H1 (cell line): Measurements from ENCODE around the gene AP3D1. TPM values are rescaled to one million over a fixed set of nuclear protein-coding genes. Genes with fewer than 3 reads are reported as not detected.

Source experiments
- CHD1 ChIP-seq: IDR thresholded peaks from 2 replicates; pipeline ENCODE4 v1.6.1; 2012; ENCODE audit warnings: low read depth, low read length, improper control_type of control experiment
- NRF1 ChIP-seq: IDR thresholded peaks from 2 replicates; pipeline ENCODE4 v1.6.1; 2011; ENCODE audit warnings: mild to moderate bottlenecking, low read depth, low read length, improper control_type of control experiment
- RNF2 ChIP-seq: fragments of 200-900, 300-1000 bp; sonication (generic); IDR thresholded peaks from 2 replicates; pipeline ENCODE4 v1.7.1; 2016; ENCODE audit warnings: borderline replicate concordance, low read depth, mild to moderate bottlenecking, antibody characterized with exemption, low read length; ENCODE audit not compliant: poor library complexity, severe bottlenecking; ENCODE audit errors: missing control alignments
- SRF ChIP-seq: IDR thresholded peaks from 2 replicates; pipeline ENCODE4 v1.6.1; 2011; ENCODE audit warnings: mild to moderate bottlenecking, low read depth, low read length, moderate library complexity
- polyA plus RNA-seq, 7 experiments: library from polyadenylated mRNA; depleted of rRNA in 3 of 7; stranded (reverse) in 5 of 7; unstranded in 2 of 7; fragments of >200 nt in 5 of 7; fragments of 200-250 nt in 2 of 7; gene quantifications; 1 replicate in 5 of 7; 2 replicates in 1 of 7; 4 replicates in 1 of 7; pipeline versions ENCODE4 v1.2.1 to v1.2.3, GENCODE V29; 2011 to 2013; ENCODE audit warnings: missing spikeins in 2 of 7, mixed read lengths in 2 of 7
- total RNA-seq: library from RNA; stranded (reverse); fragmentation: NEBNext Ultra II Directional; extraction: Animal tissue kit (Norgen Biotek cat#: 25700); gene quantifications from 2 replicates; pipeline ENCODE4 v1.2.1, GENCODE V29; 2021

Gene AP3D1
- total and polyA plus RNA-seq, 2 of the 8 experiments (the other 6 are each of a cell fraction or from before 2014, with no cell fraction given): 161 to 174 TPM

DNA sequence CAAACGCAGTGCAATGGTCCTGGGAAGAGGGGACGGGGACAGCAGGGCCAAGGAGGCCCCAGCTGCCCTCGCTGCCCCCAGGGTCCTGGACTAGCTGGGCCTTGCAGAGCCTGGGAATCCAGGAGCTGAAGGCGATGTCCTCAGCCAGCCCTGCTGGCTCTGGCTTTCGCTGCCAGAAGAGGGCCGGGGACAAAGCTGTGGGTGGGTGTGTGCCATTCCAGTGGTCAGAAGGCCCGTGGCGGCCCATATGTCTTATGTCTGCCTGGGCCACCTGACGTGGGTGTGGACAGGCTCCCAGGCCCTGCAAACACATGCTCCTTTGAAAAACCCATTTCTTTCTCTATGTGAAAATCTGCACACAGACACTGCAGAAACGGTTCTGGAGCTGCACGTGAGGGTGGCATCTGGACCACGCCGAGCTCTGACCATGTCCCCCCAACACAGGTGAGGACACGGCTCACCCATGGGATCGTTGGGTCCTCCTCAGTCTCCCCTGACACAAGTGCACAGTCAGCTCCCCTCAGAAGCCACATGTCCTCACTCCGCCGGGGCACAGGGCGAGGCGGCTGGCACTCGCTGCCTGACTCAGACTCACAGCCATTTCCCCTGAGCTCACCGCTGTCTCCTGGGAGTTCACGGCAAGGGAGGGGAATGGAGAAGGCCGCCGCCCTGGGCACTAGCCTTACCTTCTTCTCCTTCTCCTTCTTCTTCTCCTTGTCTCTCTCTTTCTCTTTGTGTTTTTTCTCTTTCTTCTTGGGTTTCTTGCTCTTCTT is 37.7 kb downstream of the AP3D1 start (continued):
- TF ChIP-seq SRF (no peak), CHD1 (no peak), RNF2 (no peak), NRF1 (no peak)
